DOHH2 (cell line): ENCODE results near the gene INTS2.

Experiments used
- CTCF ChIP-seq: fragments of 200-600 bp; sonication (generic); IDR thresholded peaks from one replicate; pipeline ENCODE4 v1.5.1; 2014; ENCODE audit warnings: antibody characterized with exemption, mild to moderate bottlenecking, low read depth, low read length; ENCODE audit not compliant: poor library complexity, severe bottlenecking
- EZH2phosphoT487 ChIP-seq: fragments of 200-600 bp; sonication (generic); IDR thresholded peaks from 2 replicates; pipeline ENCODE4 v1.6.1; 2017; ENCODE audit warnings: borderline replicate concordance, mild to moderate bottlenecking, antibody characterized with exemption, low read length, moderate library complexity, mixed read lengths

- no peak for TF ChIP-seq CTCF
- no peak for TF ChIP-seq EZH2phosphoT487
These were observed 18.6 kb upstream of the INTS2 start for GRCh38 chr17:61946359-61946758.
